H1 (cell line): ENCODE data around the gene CEP72. TPM values are rescaled to one million over a fixed set of nuclear protein-coding genes. Genes with fewer than 3 reads are reported as not detected.

ENCODE experiments used
- CTCF ChIA-PET: fragments of 300-600 bp; sonication (Branson Sonifier 250); formaldehyde crosslinking; loops from one replicate; lab custom pipeline; 2021; ENCODE audit not compliant: partially characterized antibody; lab: Charles Lee
- POLR2A ChIA-PET: fragments of 300-600 bp; sonication (Branson Sonifier 250); formaldehyde crosslinking; loops from one replicate; lab custom pipeline; 2021; ENCODE audit warnings: inconsistent platforms; ENCODE audit not compliant: partially characterized antibody; lab: Charles Lee
- DNase-seq, 2 experiments: peaks; one replicate each; pipeline versions ENCODE4 v3.0.0 to v3.0.0-alpha.2; 2010 to 2022; ENCODE audit warnings: low spot score in 2 of 2, low read depth in 1 of 2, mixed read lengths in 1 of 2
- FAIRE-seq: peaks from 2 replicates; lab custom pipeline; 2011; peaks lifted over from hg19 to GRCh38; lab: Jason Lieb, UNC
- H2AFZ ChIP-seq: 2 replicates; pipeline ENCODE4 v1.8.1; 2012; ENCODE audit warnings: low read length, inconsistent platforms
- H2AK5ac ChIP-seq: 2 replicates; pipeline ENCODE4 v1.6.1; 2013; ENCODE audit warnings: low read depth, low read length
- H2BK120ac ChIP-seq: replicated peaks from 2 replicates; pipeline ENCODE3; 2013; ENCODE audit warnings: low read depth, low read length, inconsistent platforms
- H2BK12ac ChIP-seq: 2 replicates; pipeline ENCODE4 v1.6.1; 2013; ENCODE audit warnings: low read depth, low read length
- H2BK15ac ChIP-seq: 2 replicates; pipeline ENCODE4 v1.6.1; 2013; ENCODE audit warnings: low read length
- H2BK20ac ChIP-seq: 2 replicates; pipeline ENCODE4 v1.6.1; 2013; ENCODE audit warnings: low read length
- H2BK5ac ChIP-seq: 2 replicates; pipeline ENCODE4 v1.6.1; 2013; ENCODE audit warnings: low read depth, low read length
- H3K14ac ChIP-seq: 2 replicates; pipeline ENCODE4 v1.6.1; 2013; ENCODE audit warnings: inconsistent platforms; ENCODE audit not compliant: insufficient read length
- H3K18ac ChIP-seq: 2 replicates; pipeline ENCODE4 v1.6.1; 2013; ENCODE audit warnings: low read length; ENCODE audit errors: extremely low read depth
- H3K23ac ChIP-seq: 2 replicates; pipeline ENCODE4 v1.6.1; 2013; ENCODE audit warnings: inconsistent platforms; ENCODE audit not compliant: insufficient read length
- H3K23me2 ChIP-seq: 2 replicates; pipeline ENCODE4 v1.6.1; 2013; ENCODE audit warnings: low read depth, low read length
- H3K27ac ChIP-seq: 2 replicates; pipeline ENCODE4 v1.6.1; 2011; ENCODE audit warnings: low read depth, low read length, inconsistent platforms
- H3K27me3 ChIP-seq, 4 experiments: replicated peaks in 1 of 4; 1 replicate in 1 of 4; 2 replicates in 3 of 4; pipeline versions ENCODE4 v1.6.1 to v1.8.1; 2011 to 2013; ENCODE audit warnings: low read length in 3 of 4, mild to moderate bottlenecking in 3 of 4, inconsistent platforms in 2 of 4, mixed read lengths in 2 of 4, moderate library complexity in 1 of 4; ENCODE audit not compliant: control insufficient read depth in 3 of 4, insufficient read depth in 3 of 4; ENCODE audit errors: extremely low read depth in 1 of 4
- H3K36me3 ChIP-seq, 4 experiments: 2 replicates each; pipeline versions ENCODE4 v1.6.1 to v1.8.1; 2011 to 2013; ENCODE audit warnings: mild to moderate bottlenecking in 4 of 4, low read length in 3 of 4, moderate library complexity in 2 of 4, control low read depth in 1 of 4, inconsistent platforms in 1 of 4; ENCODE audit not compliant: insufficient read depth in 4 of 4, control insufficient read depth in 2 of 4
- H3K4ac ChIP-seq: replicated peaks from 2 replicates; pipeline ENCODE3; 2013; ENCODE audit warnings: low read length, low read depth, mixed read lengths, inconsistent platforms; ENCODE audit not compliant: insufficient read length
- H3K4me1 ChIP-seq, 4 experiments: replicated peaks in 1 of 4; 1 replicate in 1 of 4; 2 replicates in 3 of 4; pipeline versions ENCODE4 v1.6.1 to v1.8.1; 2011 to 2013; ENCODE audit warnings: low read length in 3 of 4, inconsistent platforms in 2 of 4, mixed read lengths in 1 of 4; ENCODE audit not compliant: insufficient read depth in 4 of 4, control insufficient read depth in 3 of 4
- H3K4me2 ChIP-seq, 2 experiments: 2 replicates each; pipeline versions ENCODE4 v1.6.1 to v1.8.1; 2011 to 2013; ENCODE audit warnings: low read depth in 2 of 2, low read length in 2 of 2, control low read depth in 1 of 2, inconsistent platforms in 1 of 2, mild to moderate bottlenecking in 1 of 2; ENCODE audit not compliant: insufficient read depth in 1 of 2
- H3K4me3 ChIP-seq, 4 experiments: fragments of 200-600, 300-600 bp in 1 of 4; sonication (generic), shearing (Covaris generic), sonication (Bioruptor Twin) in 1 of 4; 2 replicates each; pipeline versions ENCODE4 v1.5.1 to v1.8.1; 2011 to 2016; ENCODE audit warnings: low read length in 4 of 4, low read depth in 3 of 4, control low read depth in 2 of 4, inconsistent platforms in 2 of 4, mild to moderate bottlenecking in 2 of 4, mixed read lengths in 1 of 4, moderate library complexity in 1 of 4; ENCODE audit not compliant: insufficient read depth in 2 of 4; ENCODE audit errors: extremely low read depth in 1 of 4
- H3K56ac ChIP-seq: replicated peaks from 2 replicates; pipeline ENCODE3; 2013; ENCODE audit warnings: low read depth, mild to moderate bottlenecking, mixed read lengths, low read length, inconsistent platforms; ENCODE audit not compliant: insufficient read length
- H3K79me1 ChIP-seq: 2 replicates; pipeline ENCODE4 v1.6.1; 2013; ENCODE audit warnings: low read depth, low read length, control low read depth
- H3K79me2 ChIP-seq, 2 experiments: 2 replicates each; pipeline versions ENCODE4 v1.6.1 to v1.8.1; 2012 to 2013; ENCODE audit warnings: low read length in 2 of 2, mild to moderate bottlenecking in 2 of 2, inconsistent platforms in 1 of 2; ENCODE audit not compliant: insufficient read depth in 2 of 2, control insufficient read depth in 1 of 2
- H3K9ac ChIP-seq, 4 experiments: replicated peaks in 1 of 4; 1 replicate in 1 of 4; 2 replicates in 3 of 4; pipeline versions ENCODE4 v1.6.1 to v1.8.1; 2011 to 2013; ENCODE audit warnings: low read depth in 3 of 4, low read length in 3 of 4, control low read depth in 2 of 4, mild to moderate bottlenecking in 2 of 4, moderate library complexity in 2 of 4, inconsistent platforms in 1 of 4; ENCODE audit errors: extremely low read depth in 1 of 4
- H3K9me3 ChIP-seq, 2 experiments: 2 replicates each; pipeline versions ENCODE4 v1.6.1 to v1.8.1; 2012 to 2013; ENCODE audit warnings: mild to moderate bottlenecking in 2 of 2, moderate library complexity in 2 of 2, control low read depth in 1 of 2, inconsistent platforms in 1 of 2, low read depth in 1 of 2, low read length in 1 of 2, mixed read lengths in 1 of 2; ENCODE audit not compliant: insufficient read depth in 2 of 2
- H4K20me1 ChIP-seq, 2 experiments: replicated peaks in 1 of 2; 2 replicates each; pipeline versions ENCODE3 to v1.8.1; 2011 to 2013; ENCODE audit warnings: inconsistent platforms in 2 of 2, low read length in 2 of 2, mild to moderate bottlenecking in 1 of 2; ENCODE audit not compliant: insufficient read depth in 2 of 2, control insufficient read depth in 1 of 2
- H4K5ac ChIP-seq: 2 replicates; pipeline ENCODE4 v1.6.1; 2013; ENCODE audit warnings: low read length, low read depth, mixed read lengths, inconsistent platforms; ENCODE audit not compliant: insufficient read length
- H4K8ac ChIP-seq: 2 replicates; pipeline ENCODE4 v1.8.0; 2013; ENCODE audit warnings: mild to moderate bottlenecking, moderate library complexity, low read length, inconsistent platforms; ENCODE audit not compliant: insufficient read depth; ENCODE audit errors: extremely low read depth
- H4K91ac ChIP-seq: replicated peaks from 2 replicates; pipeline ENCODE3; 2013; ENCODE audit warnings: low read length, mixed read lengths, inconsistent platforms; ENCODE audit not compliant: insufficient read length
- CBX5 ChIP-seq: fragments of 300-800, 300-1000 bp; sonication (generic); IDR thresholded peaks from 2 replicates; pipeline ENCODE4 v1.7.1; 2016; ENCODE audit warnings: antibody characterized with exemption, low read length, low read depth
- HDAC2 ChIP-seq, 2 experiments: fragments of 300-600 bp in 1 of 2; sonication (generic) in 1 of 2; IDR thresholded peaks; 2 replicates each; pipeline ENCODE4 v1.6.1; 2011 to 2012; ENCODE audit warnings: low read depth in 2 of 2, low read length in 2 of 2, mild to moderate bottlenecking in 2 of 2, moderate library complexity in 2 of 2, borderline replicate concordance in 1 of 2, inconsistent platforms in 1 of 2
- RNF2 ChIP-seq: fragments of 200-900, 300-1000 bp; sonication (generic); IDR thresholded peaks from 2 replicates; pipeline ENCODE4 v1.7.1; 2016; ENCODE audit warnings: borderline replicate concordance, low read depth, mild to moderate bottlenecking, antibody characterized with exemption, low read length; ENCODE audit not compliant: poor library complexity, severe bottlenecking; ENCODE audit errors: missing control alignments
- RXRA ChIP-seq: IDR thresholded peaks from 2 replicates; pipeline ENCODE4 v1.6.1; 2011; ENCODE audit warnings: low read depth, mild to moderate bottlenecking, low read length, moderate library complexity; ENCODE audit not compliant: insufficient read depth
- TEAD4 ChIP-seq: IDR thresholded peaks from 2 replicates; pipeline ENCODE4 v1.6.1; 2012; ENCODE audit warnings: low read depth, low read length, inconsistent platforms, mixed read lengths
- WGBS, 2 experiments: shearing (Covaris generic) in 1 of 2; methylation state at CpG; one replicate each; pipeline versions ENCODE4 v1.1.6 to v1.1.7; 2013 to 2015; ENCODE audit warnings: low lambda C conversion rate in 2 of 2, mixed read lengths in 2 of 2, inconsistent platforms in 1 of 2, low coverage in 1 of 2, missing lambda C conversion rate in 1 of 2; ENCODE audit not compliant: insufficient replicate concordance in 2 of 2, insufficient coverage in 1 of 2, insufficient read length in 1 of 2; ENCODE audit errors: extremely low coverage in 1 of 2, missing lambda C conversion rate in 1 of 2; 5-methylcytosine and 5-hydroxymethylcytosine counted together
- polyA plus RNA-seq, 7 experiments: library from polyadenylated mRNA; depleted of rRNA in 3 of 7; stranded (reverse) in 5 of 7; unstranded in 2 of 7; fragments of >200 nt in 5 of 7; fragments of 200-250 nt in 2 of 7; gene quantifications; 1 replicate in 5 of 7; 2 replicates in 1 of 7; 4 replicates in 1 of 7; pipeline versions ENCODE4 v1.2.1 to v1.2.3, GENCODE V29; 2011 to 2013; ENCODE audit warnings: missing spikeins in 2 of 7, mixed read lengths in 2 of 7
- total RNA-seq: library from RNA; stranded (reverse); fragmentation: NEBNext Ultra II Directional; extraction: Animal tissue kit (Norgen Biotek cat#: 25700); gene quantifications from 2 replicates; pipeline ENCODE4 v1.2.1, GENCODE V29; 2021
- TF ChIP-seq, protein P1 (sequence below): IDR thresholded peaks from 2 replicates; pipeline ENCODE4 v1.6.1; 2012; ENCODE audit warnings: inconsistent platforms
- TF ChIP-seq, protein P2 (sequence below), 3 experiments: IDR thresholded peaks; 1 replicate in 2 of 3; 2 replicates in 1 of 3; pipeline versions ENCODE4 v1.5.1 to v1.6.1; 2011; ENCODE audit warnings: low read length in 3 of 3, mild to moderate bottlenecking in 3 of 3, inconsistent platforms in 2 of 3, low read depth in 1 of 3, moderate library complexity in 1 of 3; ENCODE audit not compliant: insufficient read depth in 1 of 3; ENCODE audit errors: control extremely low read depth in 1 of 3
- TF ChIP-seq, protein P3 (sequence below): IDR thresholded peaks from 2 replicates; pipeline ENCODE4 v1.6.1; 2012; ENCODE audit warnings: low read length, inconsistent platforms

Gene CEP72
- total and polyA plus RNA-seq, 2 of the 8 experiments (the other 6 are each of a cell fraction or from before 2014, with no cell fraction given), result 13.1 to 19.6 TPM

DNA sequence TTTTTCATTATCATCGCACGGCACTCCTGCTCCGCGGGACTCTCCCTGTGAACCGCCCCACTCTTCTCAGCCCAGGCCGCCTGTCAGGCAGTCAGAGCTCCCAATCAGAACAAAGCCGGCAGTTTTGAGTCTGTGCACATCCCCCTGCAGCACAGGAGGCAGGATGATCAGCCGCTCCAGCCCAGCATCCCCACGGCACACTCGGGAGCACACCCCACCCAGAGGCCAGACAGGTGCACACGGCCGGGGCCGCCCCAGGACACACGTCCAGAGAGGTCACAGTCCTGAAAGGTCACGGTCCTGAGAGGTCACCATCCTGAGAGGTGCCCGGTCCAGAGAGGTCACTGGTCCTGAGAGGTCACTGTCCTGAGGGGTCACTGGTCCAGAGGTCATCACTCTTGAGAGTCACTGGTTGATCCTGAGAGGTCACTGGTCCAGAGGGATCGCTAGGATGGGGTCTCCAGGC, 72.6 kb downstream of the CEP72 start:
- H3K56ac ChIP-seq, result no peak overlapping the region
- no peak overlapping the region for H2BK12ac ChIP-seq
- H3K4me3 ChIP-seq, result no peak overlapping the region
- H2BK5ac ChIP-seq, result no peak overlapping the region
- no peaks in the 10 kb centered on the region for H3K79me2 ChIP-seq
- H3K14ac ChIP-seq, result no peak overlapping the region
- no peak overlapping the region for H2AK5ac ChIP-seq
- FAIRE-seq (no peak), DNase-seq (no peak)
- H3K23me2 ChIP-seq, result no peaks in the 10 kb centered on the region
- H3K27me3 ChIP-seq, result no peaks in the 10 kb centered on the region; a peak in 1 of 7 replicates
- H4K91ac ChIP-seq, result no peak overlapping the region
- WGBS, 2 experiments, result 87% methylated on average over 17 of the region's 17 CpGs; no CpG with 5 or more reads in 1 of the 2 experiments
- ChIA-PET CTCF (interaction anchor here (2.5 kb wide), 1 partner anchor 16 kb away, joined by 9 read pairs; no protein-coding TSS in a partner anchor), POLR2A (interaction anchor here (1.9 kb wide), 1 partner anchor 92 kb away, joined by 6 read pairs; no protein-coding TSS in a partner anchor)
- no peak overlapping the region for H3K23ac ChIP-seq
- H3K9ac ChIP-seq, result no peak overlapping the region
- H3K36me3 ChIP-seq, result no peaks in the 10 kb centered on the region
- no peak overlapping the region for H2BK15ac ChIP-seq
- no peak overlapping the region for H3K18ac ChIP-seq
- H3K9me3 ChIP-seq, result no peaks in the 10 kb centered on the region
- H2BK120ac ChIP-seq, result no peak overlapping the region
- no peak overlapping the region for H3K27ac ChIP-seq
- no peak overlapping the region for H3K4ac ChIP-seq
- no peak overlapping the region for H4K5ac ChIP-seq
- no peak overlapping the region for H4K8ac ChIP-seq
- H3K4me2 ChIP-seq, result no peak overlapping the region
- H3K79me1 ChIP-seq, result no peaks in the 10 kb centered on the region
- H2BK20ac ChIP-seq, result no peak overlapping the region
- no peak overlapping the region for H2AFZ ChIP-seq
- H3K4me1 ChIP-seq, result no peaks in the 10 kb centered on the region
- H4K20me1 ChIP-seq, result no peaks in the 10 kb centered on the region
- no peak for TF ChIP-seq RXRA
- TF ChIP-seq TEAD4, result no peak
- TF ChIP-seq HDAC2 (IDR thresholded peaks at IDR 0.05; ENCODE audit: borderline replicate concordance in 1 of 2, low read depth in 2 of 2, low read length in 2 of 2), result no peak
- no peak for TF ChIP-seq RNF2
- TF ChIP-seq, protein P1, sequence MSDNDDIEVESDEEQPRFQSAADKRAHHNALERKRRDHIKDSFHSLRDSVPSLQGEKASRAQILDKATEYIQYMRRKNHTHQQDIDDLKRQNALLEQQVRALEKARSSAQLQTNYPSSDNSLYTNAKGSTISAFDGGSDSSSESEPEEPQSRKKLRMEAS, result no peak
- TF ChIP-seq CBX5, result no peak
- TF ChIP-seq, protein P2, sequence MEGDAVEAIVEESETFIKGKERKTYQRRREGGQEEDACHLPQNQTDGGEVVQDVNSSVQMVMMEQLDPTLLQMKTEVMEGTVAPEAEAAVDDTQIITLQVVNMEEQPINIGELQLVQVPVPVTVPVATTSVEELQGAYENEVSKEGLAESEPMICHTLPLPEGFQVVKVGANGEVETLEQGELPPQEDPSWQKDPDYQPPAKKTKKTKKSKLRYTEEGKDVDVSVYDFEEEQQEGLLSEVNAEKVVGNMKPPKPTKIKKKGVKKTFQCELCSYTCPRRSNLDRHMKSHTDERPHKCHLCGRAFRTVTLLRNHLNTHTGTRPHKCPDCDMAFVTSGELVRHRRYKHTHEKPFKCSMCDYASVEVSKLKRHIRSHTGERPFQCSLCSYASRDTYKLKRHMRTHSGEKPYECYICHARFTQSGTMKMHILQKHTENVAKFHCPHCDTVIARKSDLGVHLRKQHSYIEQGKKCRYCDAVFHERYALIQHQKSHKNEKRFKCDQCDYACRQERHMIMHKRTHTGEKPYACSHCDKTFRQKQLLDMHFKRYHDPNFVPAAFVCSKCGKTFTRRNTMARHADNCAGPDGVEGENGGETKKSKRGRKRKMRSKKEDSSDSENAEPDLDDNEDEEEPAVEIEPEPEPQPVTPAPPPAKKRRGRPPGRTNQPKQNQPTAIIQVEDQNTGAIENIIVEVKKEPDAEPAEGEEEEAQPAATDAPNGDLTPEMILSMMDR (IDR thresholded peaks at IDR 0.05; ENCODE audit: control extremely low read depth in 1 of 3, insufficient read depth in 1 of 3, low read depth in 1 of 3, low read length in 3 of 3), result no peak
- TF ChIP-seq, protein P3, sequence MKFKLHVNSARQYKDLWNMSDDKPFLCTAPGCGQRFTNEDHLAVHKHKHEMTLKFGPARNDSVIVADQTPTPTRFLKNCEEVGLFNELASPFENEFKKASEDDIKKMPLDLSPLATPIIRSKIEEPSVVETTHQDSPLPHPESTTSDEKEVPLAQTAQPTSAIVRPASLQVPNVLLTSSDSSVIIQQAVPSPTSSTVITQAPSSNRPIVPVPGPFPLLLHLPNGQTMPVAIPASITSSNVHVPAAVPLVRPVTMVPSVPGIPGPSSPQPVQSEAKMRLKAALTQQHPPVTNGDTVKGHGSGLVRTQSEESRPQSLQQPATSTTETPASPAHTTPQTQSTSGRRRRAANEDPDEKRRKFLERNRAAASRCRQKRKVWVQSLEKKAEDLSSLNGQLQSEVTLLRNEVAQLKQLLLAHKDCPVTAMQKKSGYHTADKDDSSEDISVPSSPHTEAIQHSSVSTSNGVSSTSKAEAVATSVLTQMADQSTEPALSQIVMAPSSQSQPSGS, result no peak
